SK-N-MC (cell line): ENCODE measurements around the gene APOBEC3A.

Source experiments
- EZH2 ChIP-seq: fragments of 200-600 bp; sonication (generic); IDR thresholded peaks from one replicate; pipeline ENCODE4 v1.6.1; 2017; ENCODE audit warnings: antibody characterized with exemption
- POLR2AphosphoS5 ChIP-seq: IDR thresholded peaks from 2 replicates; pipeline ENCODE4 v1.6.1; 2012; ENCODE audit warnings: mild to moderate bottlenecking, low read depth, low read length, borderline replicate concordance

DNA sequence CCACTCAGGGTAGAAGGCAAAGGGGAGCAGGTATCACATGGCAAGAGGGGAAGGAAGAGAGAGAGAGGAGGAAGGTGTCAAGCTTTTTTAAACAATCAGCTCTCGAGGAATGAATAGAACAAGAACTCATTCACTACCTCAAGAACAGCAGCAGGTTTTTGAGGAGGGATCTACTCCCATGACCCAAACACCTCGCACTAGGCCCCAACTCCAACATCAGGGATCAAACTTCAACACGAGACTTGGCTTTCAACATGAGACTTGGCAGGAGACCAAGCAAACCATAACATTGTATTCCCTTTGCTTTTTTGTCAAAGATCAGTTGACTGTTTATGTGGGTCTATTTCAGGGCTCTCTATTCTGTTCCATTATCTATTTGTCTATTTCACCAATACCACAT lies 26.9 kb upstream of the APOBEC3A start:
- TF ChIP-seq POLR2AphosphoS5 (no peak), EZH2 (no peak)
